MV-4-11 (cell line): ENCODE data around the gene RPS6KA2.
"Not testable (repeated sequence)": the region's sequence is repeated elsewhere in the genome, so short reads cannot be mapped to it uniquely, and the experiment has no call there.

Experiments
- DNase-seq: peaks from one replicate; lab custom pipeline; 2025; lab: John Stamatoyannopoulos, UW

The RPS6KA2 gene

DNA sequence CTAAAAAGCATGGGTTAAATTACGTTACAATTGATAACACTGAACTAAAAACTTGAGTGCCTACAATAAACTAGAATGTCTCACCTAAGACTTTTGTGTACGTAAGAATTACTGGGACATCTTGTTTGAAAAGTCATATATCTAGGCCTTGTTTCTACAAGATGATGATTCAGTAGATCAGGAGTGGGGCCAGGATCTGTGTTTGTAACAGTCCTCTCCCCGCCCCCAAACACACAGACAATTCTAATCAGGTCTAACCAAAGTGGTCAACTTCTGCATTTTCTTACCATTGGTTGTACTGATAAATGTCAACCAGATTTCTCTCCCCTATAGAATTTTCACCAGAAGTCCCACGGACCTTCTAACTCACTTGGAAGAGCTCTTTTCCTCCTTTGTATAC, 97.5 kb downstream of the RPS6KA2 start:
- no peak for DNase-seq

DNA sequence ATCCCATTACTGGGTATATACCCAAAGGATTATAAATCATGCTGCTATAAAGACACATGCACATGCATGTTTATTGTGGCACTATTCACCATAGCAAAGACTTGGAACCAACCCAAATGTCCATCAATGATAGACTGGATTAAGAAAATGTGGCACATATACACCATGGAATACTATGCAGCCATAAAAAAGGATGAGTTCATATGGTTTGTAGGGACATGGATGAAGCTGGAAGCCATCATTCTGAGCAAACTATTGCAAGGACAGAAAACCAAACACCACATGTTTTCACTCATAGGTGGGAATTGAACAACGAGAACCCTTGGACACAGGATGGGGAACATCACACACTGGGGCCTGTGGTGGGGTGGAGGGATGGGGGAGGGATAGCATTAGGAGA, 98.0 kb downstream of the RPS6KA2 start:
- DNase-seq: not testable (repeated sequence)

DNA sequence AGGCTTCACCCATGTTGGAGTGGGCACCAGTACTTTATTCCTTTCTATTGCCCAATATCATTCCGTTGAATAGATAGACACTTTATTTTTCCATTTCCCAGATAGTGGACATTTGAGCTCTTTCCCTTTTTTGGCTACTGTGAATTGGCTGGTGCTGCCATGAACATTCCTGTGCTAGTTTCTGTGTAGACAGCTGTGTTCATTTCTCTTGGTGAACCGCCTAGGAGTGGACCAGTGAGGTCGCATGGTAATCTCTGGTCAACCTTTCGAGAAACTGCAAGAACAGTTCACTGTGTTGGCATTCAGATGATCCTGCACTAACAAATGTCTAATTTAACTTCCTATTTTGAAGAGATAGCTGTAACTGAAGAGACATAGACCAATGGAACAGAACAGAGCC, 99.2 kb downstream of the RPS6KA2 start:
- DNase-seq: no peak

DNA sequence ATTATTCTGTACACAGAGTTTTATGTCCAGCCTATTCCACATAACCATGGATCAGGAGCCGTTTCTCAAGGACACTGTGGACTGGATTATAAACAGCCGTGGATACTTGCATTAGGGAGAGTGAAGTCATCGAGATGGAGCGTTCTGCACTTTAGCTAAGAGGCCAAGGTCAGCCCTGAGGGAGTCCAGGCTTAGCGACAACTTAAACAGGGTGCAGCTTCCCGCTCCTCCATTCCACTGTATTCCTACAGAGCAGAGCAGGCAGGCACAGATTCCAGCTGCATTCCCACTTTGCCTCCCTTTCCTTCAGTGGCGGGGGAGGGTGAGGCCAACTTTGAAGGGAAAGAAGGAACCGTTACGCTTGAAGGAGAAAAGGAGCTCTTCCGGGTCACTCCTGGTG, 100.1 kb downstream of the RPS6KA2 start:
- DNase-seq: no peak

DNA sequence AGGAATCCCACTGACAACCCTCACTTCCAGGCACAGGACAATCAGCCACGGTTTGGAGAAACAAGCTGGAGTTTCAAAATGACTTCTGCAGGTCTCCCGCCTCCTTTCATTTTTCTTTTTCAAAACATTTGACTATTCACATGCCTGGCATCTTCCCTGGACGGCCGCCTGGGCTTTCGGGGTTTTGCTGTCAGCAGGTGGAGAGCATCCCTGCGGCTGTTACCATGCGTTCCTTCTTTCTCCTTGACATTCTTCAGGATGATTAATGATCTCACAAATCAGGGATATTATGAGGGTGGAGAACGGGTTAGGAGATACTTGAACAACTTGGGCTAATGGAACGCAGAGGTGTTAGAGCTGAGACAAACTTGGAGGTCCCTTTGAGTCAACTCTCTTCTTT, 101.5 kb downstream of the RPS6KA2 start:
- DNase-seq: no peak

DNA sequence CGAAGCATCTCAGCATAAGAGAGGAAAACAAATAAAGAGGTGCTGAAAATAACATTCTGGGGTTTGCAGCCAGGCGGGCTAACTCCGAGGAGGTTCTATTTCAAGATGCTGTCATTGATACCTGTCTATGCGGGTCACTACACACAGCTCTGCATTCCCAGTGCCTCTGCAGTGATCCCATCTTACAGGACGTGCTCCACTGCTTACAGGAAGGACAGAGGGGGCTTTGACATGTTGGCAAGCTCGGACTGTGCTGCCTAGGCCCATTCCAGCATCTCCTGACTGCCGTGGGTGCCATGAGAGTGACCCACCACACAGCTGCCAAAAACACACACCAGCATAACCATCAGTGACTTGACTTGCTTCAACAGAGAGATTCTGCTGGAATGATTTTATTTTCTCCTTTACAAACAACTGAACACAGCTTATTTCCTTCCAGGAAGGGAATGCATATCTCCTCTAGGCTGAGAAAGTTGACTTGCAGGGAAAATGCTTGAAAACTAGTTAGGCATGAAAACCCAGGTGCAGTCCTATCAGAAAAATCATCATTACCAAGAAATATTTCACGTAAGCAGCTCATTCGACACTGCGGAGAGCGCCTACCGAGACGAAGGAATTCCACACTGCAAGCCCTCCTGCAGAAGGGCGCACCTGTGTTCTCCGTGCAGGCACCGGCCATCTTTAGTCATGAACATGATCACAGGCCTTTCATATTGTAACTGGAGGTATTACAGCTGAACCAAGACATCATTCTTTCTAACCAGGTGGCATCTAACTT, 103.1 kb downstream of the RPS6KA2 start:
- DNase-seq: no peak

DNA sequence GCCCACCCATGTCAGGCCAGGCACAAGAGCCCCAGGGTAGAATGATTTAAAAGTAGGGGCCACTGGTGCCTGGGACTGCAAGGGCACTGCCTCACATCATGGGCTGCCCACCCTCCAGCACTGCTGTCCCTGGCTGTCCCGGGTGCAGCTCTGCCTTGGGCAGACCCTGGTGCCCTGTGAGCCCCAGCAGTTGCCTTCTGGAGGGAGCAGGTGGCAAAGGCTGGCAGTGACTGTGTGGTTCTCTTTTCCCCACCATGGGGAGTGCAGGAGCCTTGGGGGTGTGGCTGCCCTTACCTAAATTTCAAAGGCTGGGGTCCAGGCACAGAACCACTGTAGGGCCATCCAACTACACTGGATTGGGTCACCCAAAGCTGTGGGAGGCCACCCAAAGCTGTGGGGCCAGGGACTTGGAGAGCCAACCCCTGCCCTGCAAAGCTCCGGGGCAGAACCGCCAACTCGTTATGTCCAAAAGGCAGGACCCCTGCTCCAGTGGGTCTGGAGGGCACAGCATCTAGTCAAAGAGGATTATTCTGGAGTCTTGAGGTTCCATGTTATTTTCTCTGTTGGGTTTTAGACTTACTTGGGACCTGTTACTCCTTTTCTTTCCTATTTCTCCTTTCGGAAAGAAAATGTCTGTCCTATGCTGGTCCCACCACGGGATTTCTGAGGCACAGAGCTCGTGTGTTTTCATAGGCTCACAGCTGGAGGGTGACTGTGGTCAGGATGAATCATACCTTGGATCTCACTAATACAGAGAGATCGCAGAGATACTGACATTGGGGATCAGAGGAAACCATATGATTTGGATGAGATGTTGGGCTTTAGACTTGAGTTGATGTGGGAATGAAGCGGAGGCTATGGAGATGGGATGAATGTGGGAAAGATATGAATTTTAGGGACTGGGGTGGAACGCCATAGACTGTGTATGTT, 105.9 kb downstream of the RPS6KA2 start:
- DNase-seq: no peak

DNA sequence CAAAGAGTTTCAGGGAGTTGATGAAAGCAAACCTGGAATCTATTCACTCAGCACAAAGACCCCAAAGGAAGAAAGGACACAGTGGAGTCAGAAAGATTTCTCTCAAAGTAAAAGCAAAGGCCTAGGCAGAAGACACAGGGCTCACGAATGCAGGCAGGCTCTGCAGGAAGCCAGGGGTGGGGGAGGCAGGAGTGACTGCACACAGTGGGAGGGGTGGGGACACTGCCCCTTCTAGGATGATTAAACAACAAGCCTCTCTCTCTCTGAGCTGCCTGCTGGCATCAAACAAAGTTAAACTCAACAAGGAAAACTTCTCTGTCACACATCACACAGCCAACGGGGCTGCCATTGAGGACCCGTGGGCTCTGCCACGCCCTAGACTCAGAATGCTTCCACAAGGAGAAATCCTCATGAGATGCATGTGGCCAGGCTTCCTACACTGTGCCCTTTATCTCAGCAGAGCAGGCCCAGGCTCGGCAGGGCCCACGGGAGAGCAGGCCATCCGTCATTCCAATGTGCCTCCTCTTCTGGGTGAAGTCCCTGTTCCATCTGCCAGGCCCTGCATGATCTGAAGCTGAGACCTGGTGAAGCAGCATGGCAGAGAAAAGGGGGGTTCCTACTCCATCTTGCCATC, 110.7 kb downstream of the RPS6KA2 start:
- no peak for DNase-seq

DNA sequence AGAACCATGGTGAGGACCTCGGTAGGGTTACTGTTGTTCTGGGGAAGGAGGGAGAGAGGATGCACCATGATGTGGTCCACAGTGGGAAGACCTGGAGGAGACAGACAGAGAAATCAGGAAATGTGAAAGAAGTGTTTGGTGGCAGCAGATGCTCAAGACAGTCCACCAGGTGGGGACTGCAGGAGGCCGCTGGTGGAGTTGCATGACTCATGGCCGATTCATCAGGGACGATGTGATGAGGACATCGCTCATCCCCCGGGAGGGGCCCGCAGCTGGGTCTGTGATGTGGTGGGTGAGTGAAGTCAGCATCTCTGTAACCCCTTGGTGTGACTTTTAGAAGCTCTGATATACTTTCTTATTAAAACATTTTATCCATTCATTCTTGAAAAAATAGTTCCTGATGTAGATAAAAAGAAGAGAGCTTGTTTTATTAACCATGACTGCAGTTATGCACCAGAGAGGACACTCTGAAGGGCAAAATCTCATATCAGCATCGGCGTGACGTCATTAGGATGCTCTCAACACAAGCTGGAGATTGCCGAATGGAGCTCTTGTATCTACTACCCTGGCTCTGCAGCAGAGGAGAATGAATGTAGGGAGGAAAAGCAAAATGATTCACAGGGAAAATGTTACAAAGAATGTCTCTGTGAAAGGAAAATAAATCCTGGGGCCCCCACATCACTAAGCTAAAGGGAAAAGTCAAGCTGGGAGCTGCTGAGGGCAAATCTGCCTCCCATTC, 111.8 kb downstream of the RPS6KA2 start:
- peak; percentile 57 for DNase-seq

DNA sequence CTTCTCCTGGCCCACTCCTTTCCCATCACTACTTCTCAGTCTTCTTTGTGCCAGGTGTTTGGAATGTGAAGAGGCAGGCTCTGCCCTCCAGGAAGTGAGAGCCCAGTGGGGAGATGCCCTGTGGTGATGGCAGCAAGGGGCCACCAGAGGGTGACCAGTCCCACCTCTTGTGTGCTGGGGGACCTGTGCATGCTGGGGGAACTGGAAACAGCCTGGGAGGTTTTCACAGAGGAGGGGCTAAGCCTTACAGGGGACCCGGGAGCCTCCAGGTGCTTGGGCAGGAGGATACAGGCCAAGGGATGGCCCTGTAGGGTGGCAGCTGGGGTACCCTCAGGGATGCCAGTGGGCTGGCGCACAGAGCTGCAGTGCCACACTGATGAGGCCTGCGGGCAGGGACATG, 112.9 kb downstream of the RPS6KA2 start:
- DNase-seq: no peak

DNA sequence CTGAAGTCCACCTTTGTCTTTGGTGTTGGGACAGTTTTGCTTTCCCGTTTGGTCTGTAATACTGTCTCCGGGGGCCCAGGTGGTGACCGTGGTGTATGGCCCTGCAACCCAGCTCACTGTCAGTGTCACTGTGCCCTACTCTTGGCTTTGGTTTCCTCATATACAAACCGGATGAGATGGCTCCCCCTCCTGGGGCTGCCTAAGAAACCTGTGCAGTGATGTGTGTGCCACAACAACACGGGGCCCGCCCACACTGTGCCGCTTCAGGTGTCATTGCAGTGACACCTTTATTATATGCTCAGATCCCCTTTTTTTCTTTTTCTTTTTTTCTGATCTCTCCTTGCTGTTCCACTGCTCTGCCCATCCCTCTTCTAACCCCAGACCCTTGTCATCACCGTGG, 114.5 kb downstream of the RPS6KA2 start:
- no peak for DNase-seq

DNA sequence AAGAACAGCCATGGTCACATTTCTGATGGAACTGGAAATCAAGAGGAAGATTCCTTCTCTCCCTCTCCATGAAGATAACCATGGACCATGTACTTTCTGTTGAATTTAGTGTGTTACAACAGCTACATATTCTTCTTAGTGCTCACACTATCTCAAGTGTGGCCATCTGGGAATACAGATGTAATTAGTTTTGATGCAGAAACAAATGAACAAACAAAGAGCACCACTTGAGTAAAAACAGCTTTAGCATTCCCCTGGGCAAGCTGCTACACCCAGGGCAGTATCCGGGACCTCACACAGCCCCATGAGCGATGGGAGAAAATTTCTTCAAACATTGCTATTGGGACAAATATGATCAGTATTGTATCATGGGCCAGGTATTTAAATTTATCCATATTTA, 115.7 kb downstream of the RPS6KA2 start:
- no peak for DNase-seq

DNA sequence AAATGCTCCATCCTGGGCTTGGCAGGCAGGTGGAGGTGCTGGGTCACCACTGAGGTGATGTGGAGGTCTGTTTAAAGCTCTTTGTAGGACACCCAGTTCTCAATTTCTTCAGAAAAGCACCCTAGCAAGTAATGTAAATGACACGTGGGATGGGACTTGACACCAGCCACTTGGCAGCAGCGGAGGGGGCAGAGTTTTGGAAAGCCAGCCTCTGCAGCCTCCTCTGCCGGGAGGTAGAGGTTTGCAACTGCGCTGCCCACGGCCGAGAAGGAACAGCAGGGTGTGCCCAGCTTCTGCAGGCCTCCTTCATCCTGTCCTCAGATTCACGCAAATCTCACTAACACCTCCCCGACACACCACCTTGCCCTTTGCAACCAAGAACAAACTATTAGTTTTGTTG, 117.9 kb downstream of the RPS6KA2 start:
- no peak for DNase-seq

DNA sequence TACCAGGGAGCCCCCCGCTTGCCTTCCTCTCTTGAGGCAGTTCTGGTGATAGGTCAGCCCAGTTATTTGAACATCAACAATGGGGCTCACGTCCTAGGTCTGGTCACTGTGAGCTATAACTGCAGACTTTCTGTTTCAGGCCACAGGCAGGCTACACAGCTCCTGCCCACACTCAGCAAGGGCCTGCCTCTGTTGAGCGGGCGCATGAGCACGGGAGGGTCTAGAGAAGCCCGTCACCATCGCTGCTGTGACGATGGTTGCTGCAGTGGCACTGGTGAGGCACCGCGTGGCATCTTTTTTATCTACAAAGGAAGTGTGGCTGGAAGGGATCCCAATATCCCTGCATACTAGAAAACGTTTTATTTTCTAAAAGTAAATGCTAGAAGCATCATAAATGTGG, 118.3 kb downstream of the RPS6KA2 start:
- DNase-seq: no peak

DNA sequence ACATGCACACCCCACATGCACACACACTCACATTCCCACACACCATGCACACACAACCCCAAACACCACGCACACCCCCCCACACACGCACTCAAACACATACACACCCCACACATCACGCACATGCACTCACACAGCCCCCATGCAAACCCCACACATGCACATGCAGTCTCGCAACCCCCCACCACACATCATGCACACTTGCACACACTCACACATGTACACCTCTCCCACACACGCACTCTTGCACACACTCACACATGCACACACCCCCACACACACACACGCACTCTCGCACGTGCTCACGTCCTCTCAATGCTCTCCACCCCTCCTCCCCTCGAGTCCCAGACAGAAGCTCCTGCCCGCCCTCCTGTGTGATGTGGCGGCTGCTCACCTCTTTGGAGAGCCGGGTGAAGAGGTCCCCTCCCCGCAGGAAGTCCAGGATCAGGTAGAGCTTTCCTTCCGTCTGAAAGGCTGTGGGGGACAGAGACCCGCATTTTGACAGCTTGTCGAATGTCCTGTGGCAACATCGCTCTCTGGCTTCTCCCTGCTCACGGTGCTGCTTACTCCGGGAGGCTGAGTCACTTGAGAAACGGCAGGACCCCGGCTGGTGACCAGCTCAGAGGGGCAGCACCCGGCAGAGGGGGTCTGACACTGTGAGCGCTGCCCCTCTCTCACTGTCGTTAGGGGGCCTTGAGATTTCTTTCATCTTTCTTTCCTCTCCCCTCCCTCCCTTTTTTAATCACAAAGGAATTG, 119.1 kb downstream of the RPS6KA2 start:
- DNase-seq: no peak

DNA sequence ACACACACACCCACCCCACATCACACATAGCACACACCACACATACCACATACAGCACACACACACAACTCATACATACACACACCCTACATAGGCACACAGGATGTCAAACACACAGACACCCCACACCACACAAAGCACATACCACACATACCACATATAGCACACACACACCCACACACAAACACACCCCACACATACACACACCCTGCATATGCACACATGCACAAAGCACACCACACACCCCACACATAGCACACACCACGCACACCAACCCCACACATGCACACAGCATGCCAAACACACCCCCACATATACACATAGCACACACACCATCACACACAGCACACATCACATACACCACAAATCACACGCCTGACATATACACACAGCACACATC, 119.7 kb downstream of the RPS6KA2 start:
- DNase-seq: no peak

DNA sequence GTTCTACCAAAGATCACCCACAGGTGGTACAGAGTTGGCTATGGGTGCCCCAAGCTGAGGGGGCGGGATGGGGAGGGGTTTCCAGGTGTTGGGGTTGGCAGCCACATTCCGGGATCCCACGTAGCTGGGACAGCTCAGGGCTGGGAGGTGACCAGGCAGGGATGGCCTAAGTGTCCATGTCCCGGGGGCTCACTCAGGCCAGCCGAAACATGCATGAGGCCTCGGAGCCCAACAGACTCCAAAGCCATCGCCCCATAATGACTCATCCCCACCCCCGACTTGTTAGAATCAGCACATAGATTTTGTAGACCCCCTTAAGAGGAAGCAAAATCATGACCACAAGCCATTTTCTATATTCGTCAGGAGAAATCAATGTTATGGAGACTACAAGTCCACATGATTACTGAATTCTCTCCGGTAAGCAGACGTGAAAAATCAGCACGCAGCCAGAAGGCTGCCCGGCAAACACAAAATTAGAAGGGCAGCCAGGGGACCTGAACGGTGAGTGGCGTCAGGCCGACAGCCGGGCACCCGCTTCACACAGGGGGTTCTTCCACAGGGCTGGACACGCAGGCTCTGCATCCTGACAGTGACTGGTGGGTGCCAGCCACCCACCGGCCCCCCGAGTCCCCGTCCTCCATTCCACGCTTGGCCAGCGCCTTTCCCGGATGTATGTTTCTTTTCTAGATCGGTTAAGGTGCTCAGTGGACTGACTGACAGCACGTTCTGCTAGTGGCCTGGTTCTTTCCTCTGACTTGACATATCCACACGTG, 121.7 kb downstream of the RPS6KA2 start:
- DNase-seq: no peak

DNA sequence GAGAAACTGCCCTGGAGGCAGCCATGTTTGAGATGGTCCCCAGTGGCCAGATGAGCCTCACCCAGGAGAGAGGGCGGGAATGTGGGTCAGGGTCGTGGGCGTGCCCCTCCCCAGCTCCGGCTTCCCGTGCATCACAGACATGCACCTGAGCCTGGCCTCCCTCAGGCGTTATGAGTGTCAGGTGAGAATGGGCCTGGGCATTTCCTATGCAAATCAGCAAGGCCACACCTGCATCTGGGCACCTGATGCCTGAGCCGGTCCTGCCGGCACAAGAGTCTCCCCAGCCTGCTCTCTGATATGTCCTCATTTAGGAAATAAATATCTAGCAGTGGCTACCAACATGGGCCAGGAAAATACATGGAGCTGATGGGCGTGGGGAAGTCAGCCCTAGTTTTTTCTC, 123.0 kb downstream of the RPS6KA2 start:
- no peak for DNase-seq

DNA sequence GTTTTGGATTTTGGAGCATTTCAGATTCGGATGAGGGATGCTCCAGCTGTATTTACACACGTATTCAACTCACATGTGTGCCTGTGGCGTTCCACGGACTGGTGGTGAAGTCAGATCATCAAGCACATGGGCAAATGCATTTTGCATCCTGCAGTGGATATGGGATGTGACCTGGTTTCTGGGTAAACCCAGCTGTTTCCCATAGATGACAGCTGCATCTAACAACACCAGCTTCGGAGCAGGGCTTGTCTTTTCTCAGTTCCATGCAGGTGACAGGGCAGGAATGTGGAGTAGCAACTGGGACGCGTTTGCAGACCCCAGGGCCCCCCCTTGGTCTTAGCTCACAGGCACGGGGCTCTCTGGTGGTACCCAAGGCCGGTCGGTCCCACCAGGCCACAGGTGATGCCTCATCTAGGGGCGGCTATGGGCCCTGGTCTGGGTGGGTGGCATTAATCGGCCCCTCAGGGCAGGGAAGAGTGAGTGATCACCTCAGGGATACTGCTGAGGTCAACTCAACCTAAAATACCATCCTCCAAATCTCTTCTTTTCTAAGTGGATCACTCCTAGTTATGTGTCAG, 123.8 kb downstream of the RPS6KA2 start:
- no peak for DNase-seq

DNA sequence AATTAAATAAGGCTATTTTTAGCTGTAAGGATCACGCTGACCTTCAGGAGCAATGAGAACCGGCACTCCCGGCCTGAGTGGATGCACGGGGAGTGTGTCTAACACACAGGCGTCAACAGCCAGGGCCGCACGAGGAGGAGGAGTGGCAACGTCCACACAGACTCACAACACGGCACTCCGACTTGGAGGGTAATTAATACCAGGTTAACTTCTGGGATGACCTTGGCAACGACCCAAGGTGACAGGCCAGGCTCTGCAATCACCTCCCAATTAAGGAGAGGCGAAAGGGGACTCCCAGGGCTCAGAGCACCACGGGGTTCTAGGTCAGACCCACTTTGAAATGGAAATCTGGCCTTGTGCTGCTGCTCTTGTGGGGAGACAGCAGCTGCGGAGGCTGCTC, 124.6 kb downstream of the RPS6KA2 start:
- DNase-seq: no peak
